Measurements from ENCODE around the gene EXOC3L1.

EXOC3L1 gene

GRCh38 chr16:67190041-67190440, at the start of gene EXOC3L1:
EXOC3L1 (minus strand) TSS chr16:67190136; CDS start chr16:67189676, 460 bp downstream.
- DNase-seq (ENCODE audit: extremely low read depth in 1 of 2, low read depth in 1 of 2): no peak

DNA sequence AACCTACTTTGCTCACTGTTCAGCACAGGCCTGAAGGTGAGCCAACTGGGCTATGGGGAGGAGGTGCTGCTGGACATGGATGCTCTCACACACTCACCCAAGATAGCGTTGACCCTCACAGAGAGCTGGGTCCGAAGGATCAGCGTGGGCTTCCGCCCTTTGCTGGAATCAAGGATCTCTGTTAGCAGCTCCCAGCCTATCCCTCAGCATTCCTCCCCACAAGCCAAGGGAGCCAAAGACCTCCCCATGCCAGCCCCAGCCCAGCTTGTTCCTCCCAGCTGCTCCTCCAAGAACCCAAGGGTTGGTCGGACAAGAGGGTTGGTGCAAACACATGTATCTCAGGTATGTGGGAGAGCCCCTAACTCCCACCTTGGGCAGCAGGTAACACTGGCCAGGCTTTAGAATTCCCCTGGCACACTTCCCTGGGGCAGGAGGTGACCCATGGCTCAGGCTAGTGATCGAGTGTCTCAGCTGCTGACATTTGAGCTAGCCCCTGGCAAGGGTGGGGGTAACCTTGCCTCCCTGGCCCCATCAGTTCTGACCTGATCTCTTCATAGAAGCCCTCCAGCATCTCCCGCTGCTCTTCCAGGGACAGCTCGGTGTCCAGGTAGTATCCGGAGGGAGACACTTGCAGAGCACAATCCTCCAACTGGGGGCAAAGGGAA, 49.0 kb upstream of the EXOC3L1 start:
- no peak for DNase-seq (ENCODE audit: extremely low read depth in 1 of 2, low read depth in 1 of 2)

DNA sequence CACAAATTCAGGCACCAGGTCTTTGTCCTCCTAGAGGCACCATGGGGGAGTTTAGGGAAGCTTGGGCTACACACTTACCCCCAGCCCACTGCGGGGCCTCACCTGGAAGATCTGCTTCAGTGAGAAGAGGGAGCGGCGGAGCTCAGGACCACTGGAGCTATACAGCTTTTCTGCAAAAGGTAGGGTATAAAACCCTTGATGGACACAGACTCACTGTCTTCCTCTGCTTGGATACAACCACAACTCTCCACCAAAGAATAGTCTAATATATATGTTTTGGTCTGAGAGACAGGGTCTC, 48.3 kb upstream of the EXOC3L1 start:
- no peak for DNase-seq (ENCODE audit: extremely low read depth in 1 of 2, low read depth in 1 of 2)

DNA sequence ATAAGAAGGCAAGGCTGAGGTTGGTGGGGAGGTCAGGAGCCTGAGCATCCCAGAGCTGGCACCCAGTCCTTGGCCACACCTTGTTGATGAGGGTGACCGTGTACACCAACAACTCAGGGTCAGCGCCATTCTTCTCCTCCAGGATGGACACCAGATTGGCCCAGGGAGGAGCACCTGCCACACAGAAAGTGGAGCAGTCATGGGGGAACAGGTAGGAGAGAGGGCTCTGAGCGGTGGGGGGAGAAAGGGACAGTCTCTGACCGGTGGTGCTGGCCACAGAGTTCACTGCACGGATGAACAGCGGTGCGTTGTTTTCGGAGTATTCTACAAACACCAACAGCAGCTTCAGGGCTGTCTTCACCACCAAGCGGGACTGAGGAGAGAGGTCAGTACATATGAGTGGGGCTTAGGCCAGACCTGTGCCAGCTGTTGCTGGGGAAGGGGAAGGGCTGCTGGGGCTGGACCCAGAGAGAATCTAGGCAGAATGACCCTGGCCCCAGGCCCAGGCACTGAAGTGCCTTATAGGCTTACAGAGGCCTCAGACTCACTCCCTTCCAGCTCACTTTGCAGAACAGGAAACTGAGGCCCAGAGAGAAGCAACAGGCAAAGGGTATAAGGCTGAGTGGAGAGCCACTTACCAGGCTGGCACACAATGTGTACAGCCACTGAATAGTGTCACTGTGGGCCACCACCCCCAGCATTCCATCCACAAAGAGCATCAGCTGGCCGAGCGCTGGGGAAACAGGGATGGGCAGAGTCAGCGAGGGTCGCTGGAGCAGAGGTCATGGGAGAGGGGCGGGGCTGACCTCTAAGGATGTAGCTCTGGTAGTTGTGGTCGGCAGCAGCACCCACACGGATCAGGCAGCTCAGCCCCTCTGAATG, 47.7 kb upstream of the EXOC3L1 start:
- DNase-seq (ENCODE audit: extremely low read depth in 1 of 2, low read depth in 1 of 2): no peak

DNA sequence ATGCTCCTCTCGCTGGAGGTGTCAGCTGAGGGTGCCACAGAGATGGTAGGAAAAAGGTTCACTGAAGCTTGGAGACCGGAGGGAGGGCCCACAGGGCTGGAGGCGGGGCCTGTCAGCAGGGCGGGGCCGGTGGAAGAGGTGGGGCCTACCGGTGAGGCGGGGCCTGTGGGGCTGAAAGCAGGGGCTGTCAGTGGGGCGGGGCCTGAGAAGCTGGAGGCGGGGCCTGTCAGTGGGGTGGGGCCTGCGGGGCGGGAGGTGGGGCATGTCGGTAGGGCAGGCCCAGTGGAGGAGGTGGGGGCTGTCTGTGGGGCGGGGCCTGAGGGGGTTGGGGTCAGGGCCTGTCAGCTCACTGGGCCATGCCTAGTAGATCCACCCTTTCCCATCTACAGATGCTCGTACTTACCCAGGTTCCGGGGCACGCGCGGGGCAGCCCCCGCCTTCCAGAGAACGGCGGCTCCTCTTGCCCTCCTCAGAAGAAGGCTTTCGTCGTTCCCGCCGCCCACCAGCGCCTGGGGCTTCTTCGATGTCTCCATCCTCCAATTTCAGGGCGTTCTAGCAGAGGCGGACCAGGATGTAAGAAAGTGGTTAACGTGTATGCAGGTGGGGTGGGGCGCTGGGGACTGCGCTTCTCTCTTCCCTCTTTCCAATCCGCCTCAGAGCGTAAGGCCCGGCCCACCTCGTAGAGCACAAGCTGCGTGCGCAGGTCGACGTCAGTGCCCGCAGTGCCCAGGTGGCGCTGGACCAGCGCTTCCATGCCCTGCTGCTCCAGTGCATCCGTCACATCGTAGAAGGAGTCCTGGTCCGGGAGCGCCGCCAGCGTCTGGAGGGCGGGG, 46.8 kb upstream of the EXOC3L1 start:
- DNase-seq (ENCODE audit: extremely low read depth in 1 of 2, low read depth in 1 of 2): peak; percentile 67 to 74

- DNase-seq (ENCODE audit: extremely low read depth in 1 of 2, low read depth in 1 of 2): no peak
Measured at GRCh38 chr16:67235816-67236562, 46.1 kb upstream of the EXOC3L1 start.

DNA sequence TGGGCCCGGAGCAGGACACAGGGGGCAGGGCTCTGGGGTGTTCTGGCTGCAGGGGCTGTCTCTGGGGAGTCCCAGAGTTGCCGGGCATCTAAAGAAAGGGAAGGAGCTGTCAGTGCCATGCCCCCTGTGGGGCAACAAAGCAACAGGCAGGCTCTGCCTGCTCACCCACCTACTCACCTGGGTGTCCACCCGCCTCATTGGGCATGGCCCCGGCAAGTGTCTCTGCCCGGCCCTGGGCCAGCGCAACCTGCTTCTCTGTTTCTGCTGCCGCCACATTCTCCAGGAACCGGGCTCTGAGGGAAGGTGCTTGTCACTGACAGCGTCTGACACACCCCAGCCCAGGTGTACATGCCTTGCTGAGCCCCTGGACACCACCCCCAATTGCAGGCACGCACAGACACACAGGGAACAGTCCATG, 44.3 kb upstream of the EXOC3L1 start:
- DNase-seq (ENCODE audit: extremely low read depth in 1 of 2, low read depth in 1 of 2): no peak

- no peak for DNase-seq (ENCODE audit: extremely low read depth in 1 of 2, low read depth in 1 of 2)
Measured at GRCh38 chr16:67233596-67233995, 43.7 kb upstream of the EXOC3L1 start.

DNA sequence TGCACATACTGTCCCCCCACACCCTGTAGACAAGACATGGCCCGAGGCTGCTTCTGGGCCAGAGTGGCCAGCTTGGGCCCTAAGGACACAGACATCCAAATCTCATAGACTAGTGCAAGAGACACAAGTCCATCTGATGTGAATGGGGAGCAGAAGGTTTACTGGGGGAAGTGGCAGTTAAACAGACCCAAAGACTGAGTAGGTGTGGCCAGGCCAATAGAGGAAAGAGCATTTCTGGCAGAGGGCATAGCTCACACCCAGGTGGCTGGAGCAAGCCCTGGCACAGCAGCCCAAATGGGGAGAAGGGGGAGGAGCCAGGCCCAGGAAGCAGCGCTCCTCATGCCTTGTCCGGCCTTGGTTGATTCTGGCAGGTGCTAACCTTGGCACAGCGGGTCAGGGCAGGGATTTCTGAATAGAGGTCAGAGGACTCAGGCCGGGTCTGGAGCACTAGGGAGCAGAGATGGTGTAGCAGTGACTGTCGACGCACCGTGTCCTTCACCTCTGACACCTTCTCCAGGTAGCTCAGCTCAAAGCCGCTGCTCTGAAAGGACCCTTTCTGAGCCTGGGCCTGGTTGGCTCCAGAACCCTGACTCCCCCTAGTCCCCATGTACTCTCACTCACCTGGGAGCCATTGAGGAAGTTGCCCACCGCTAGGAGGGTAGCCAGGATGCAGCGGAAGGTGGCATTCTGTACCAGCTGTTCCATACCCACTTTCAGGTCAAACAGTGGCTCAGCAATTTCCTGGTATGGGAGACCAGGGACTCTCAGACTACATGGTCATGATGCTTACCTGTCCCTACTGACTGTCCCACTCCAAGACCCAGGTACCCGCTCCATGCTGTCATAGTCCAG, 41.1 kb upstream of the EXOC3L1 start:
- DNase-seq (ENCODE audit: extremely low read depth in 1 of 2, low read depth in 1 of 2): no peak

- no peak for DNase-seq (ENCODE audit: extremely low read depth in 1 of 2, low read depth in 1 of 2)
Measured at GRCh38 chr16:67229906-67230808, 40.2 kb upstream of the EXOC3L1 start.

DNA sequence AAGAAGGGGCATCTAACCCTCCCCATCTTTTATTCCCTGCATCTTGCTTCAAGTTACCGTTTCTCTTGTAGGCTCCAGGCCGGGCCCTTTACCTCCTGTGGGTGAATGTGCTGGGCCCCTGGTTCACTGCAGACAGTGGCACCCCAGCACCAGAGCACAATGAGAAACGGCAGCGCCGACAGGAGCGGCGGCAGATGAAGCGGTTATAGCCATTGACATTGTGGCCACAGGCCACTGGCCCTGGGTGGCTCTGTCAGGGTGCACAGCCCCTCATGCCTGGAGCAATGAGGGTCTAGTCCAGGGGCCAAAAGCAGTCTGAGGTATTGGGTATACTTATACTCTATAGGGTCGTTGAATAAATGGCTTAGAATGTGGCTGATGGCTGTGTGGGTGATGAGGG, 39.0 kb upstream of the EXOC3L1 start:
- no peak for DNase-seq (ENCODE audit: extremely low read depth in 1 of 2, low read depth in 1 of 2)

DNA sequence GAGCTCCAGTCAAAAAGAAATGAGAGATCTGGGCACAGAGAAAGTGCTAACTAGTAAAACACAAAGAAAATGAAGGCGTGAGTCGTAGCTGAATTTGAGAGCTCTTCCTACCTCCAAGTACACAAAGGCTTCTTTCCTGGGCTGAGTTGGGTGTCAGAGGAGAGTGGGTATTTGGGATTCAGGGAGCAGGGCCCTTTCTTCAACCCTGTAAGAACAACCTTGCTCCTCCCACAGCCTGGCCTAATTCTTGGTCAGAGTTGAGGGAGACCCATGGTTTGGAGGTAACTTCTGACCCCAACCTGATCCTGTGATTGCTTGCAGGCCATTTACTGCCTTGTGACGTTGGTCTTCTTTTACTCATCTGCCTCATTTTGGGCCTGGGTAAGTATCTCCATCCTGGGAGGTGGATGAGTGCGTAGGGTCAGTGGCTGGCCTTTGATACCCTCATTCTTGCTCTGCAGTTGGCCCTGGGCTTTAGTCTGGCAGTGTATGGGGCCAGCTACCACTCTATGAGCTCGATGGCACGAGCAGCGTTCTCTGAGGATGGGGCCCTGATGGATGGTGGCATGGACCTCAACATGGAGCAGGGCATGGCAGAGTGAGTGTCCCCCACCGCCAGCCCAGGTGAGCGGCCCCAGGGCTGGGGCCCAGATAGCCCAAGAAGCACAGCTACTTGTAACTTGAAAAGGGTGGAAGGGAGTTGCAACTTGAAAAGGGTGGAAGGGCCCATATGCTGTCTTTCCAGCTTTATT, 38.3 kb upstream of the EXOC3L1 start:
- no peak for DNase-seq (ENCODE audit: extremely low read depth in 1 of 2, low read depth in 1 of 2)

DNA sequence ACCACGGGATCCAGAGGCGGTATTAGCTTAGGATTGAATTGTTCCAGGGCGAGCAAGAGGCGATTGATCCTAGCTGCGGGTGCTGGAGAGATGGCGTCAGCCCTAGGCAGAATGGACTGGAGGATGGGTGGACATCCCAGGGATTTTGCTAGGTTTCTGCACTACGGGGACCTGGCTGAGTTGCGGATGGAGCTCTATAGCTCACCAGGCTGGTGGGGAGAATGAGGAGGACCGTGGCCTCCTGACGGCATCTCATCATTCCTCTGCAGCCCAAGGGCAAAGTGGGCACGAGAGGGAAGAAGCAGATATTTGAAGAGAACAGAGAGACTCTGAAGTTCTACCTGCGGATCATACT, 37.6 kb upstream of the EXOC3L1 start:
- DNase-seq (ENCODE audit: extremely low read depth in 1 of 2, low read depth in 1 of 2): no peak

GRCh38 chr16:67226804-67227566, 37.0 kb upstream of the EXOC3L1 start, which contains the start of gene TMEM208:
TMEM208 (plus strand) TSS chr16:67227130; CDS start chr16:67227219, 89 bp downstream.
- DNase-seq (ENCODE audit: extremely low read depth in 1 of 2, low read depth in 1 of 2): peak; percentile 97 to 99

DNA sequence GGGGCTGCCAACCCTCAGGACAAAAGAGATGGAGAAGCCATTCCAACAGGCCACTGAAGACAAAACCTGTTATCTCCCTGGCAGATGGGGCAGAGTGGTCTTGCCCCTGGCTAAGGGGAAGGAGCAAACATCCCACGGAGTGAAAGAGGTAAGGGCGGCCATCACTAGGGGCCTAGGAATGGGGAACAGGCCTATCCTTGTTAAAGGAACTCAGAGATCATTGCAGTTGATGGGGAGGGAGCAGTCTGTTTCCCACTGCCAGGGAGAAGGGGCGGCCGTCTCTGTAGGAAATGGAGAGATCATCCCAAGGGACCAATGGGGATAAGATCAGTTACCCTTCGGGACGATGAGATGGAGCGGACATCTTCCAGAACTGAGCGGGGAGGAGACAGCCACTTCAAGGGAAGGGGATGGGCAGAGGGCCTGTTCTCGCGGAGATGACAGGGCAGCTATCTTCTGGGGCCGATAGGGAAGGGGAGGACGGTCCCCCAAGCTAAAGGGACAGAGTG, 36.4 kb upstream of the EXOC3L1 start:
- DNase-seq (ENCODE audit: extremely low read depth in 1 of 2, low read depth in 1 of 2): no peak

- DNase-seq (ENCODE audit: extremely low read depth in 1 of 2, low read depth in 1 of 2): no peak
Measured at GRCh38 chr16:67223992-67224391, 34.1 kb upstream of the EXOC3L1 start.
